ENCODE results near the gene ADSL. TPM values are rescaled to one million over a fixed set of nuclear protein-coding genes. Genes with fewer than 3 reads are reported as not detected.

ADSL gene
- total RNA-seq, 1 donor from 2014 or later: 41.0 TPM

DNA sequence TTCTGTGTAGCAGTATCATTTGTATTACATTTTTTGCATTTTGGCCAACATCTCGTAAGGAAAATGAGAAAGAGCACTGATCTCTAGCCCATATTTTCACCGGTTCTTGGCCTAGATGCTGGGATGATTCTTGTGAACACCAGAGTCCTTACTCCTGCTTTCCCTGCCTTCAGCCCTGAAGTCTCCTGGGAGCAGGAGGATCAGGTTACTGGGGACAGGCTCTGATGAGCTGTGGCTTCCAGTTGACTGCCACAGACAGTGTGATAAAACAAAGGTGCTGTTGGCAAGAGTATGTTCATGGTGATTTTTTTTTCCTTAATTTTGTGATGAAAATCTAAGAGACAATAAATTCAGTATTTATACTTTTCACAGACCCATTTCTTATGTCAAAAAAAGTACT, 34.2 kb upstream of the ADSL start:
- intact Hi-C loops (cut with DNase I): no loop called here
- H3K27ac ChIP-seq: peak overlapping the region; percentile 30
- H3K4me1 ChIP-seq: peaks cover 7% of the 10 kb centered on the region
- no peak overlapping the region for H3K4me3 ChIP-seq
- no peaks in the 10 kb centered on the region for H3K27me3 ChIP-seq
- peaks cover 0 to 58% of the 10 kb centered on the region in 2 donors for H3K36me3 ChIP-seq
- DNase-seq (ENCODE audit: extremely low spot score in 2 of 2): no peak
- TF ChIP-seq POLR2A (IDR thresholded peaks at IDR 0.05) (no peak), POLR2AphosphoS5 (IDR thresholded peaks at IDR 0.05; ENCODE audit: insufficient read depth in 1 of 2, low read depth in 1 of 2) (no peak)
- TF ChIP-seq, protein P1, sequence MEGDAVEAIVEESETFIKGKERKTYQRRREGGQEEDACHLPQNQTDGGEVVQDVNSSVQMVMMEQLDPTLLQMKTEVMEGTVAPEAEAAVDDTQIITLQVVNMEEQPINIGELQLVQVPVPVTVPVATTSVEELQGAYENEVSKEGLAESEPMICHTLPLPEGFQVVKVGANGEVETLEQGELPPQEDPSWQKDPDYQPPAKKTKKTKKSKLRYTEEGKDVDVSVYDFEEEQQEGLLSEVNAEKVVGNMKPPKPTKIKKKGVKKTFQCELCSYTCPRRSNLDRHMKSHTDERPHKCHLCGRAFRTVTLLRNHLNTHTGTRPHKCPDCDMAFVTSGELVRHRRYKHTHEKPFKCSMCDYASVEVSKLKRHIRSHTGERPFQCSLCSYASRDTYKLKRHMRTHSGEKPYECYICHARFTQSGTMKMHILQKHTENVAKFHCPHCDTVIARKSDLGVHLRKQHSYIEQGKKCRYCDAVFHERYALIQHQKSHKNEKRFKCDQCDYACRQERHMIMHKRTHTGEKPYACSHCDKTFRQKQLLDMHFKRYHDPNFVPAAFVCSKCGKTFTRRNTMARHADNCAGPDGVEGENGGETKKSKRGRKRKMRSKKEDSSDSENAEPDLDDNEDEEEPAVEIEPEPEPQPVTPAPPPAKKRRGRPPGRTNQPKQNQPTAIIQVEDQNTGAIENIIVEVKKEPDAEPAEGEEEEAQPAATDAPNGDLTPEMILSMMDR (IDR thresholded peaks at IDR 0.05): no peak
- H3K9me3 ChIP-seq: no peaks in the 10 kb centered on the region

DNA sequence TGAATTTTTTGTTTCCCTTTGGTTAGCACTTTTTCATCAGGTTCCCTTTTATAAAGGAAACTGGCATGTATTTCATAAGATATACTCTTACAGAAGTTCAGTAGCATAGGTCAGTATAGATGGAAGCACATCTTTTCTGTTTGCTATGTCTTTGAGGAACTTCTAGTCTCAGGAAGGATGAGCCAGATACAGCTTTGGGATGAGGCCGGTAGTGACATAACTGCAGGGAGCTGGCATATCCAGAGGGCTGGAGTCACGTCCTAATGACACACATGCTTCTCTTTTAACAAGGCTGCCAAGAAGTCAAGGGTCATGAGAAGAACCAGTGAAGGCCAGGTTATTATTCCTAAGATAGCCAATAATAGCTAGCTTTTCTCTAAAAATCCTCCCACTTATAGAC, 33.3 kb upstream of the ADSL start:
- TF ChIP-seq, protein P1 (IDR thresholded peaks at IDR 0.05): no peak
- no peak for TF ChIP-seq POLR2A (IDR thresholded peaks at IDR 0.05)
- no peaks in the 10 kb centered on the region for H3K27me3 ChIP-seq
- H3K4me3 ChIP-seq: no peak overlapping the region
- no peak for DNase-seq (ENCODE audit: extremely low spot score in 2 of 2)
- H3K36me3 ChIP-seq: peaks cover 3 to 68% of the 10 kb centered on the region in 2 donors
- H3K9me3 ChIP-seq: no peaks in the 10 kb centered on the region
- H3K27ac ChIP-seq: no peak overlapping the region
- intact Hi-C loops (cut with DNase I): no loop called here
- peaks cover 7% of the 10 kb centered on the region for H3K4me1 ChIP-seq

GRCh38 chr22:40314041-40314440, 32.3 kb upstream of the ADSL start:
- Histone ChIP-seq H3K9me3 (no peaks in the 10 kb centered on the region), H3K36me3 (peaks cover 3 to 72% of the 10 kb centered on the region in 2 donors), H3K27me3 (no peaks in the 10 kb centered on the region), H3K4me1 (peaks cover 7% of the 10 kb centered on the region), H3K27ac (no peak overlapping the region), H3K4me3 (no peak overlapping the region)
- TF ChIP-seq POLR2A (IDR thresholded peaks at IDR 0.05): no peak
- no peak for TF ChIP-seq POLR2AphosphoS5 (IDR thresholded peaks at IDR 0.05; ENCODE audit: insufficient read depth in 1 of 2, low read depth in 1 of 2)
- TF ChIP-seq, protein P1 (IDR thresholded peaks at IDR 0.05): no peak
- intact Hi-C loops (cut with DNase I): no loop called here
- DNase-seq (ENCODE audit: extremely low spot score in 2 of 2): no peak

DNA sequence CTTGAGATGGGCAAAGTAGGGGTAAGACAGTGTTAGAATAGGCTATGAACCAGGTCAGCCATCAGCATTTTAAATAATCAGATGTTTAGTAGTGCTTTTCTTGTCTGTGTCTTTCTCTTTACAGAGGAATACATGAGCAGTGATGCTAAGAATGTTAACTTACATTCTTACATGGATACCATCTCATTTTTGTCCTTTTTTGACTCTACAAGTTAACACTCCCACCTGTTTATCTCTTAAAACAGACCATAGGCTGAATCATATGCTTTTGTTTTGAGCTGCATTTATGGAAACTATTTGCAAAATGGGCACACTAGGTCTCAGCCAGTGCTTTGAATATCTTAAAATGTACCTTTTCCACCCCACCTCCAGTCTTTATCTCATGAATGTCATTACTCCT, 25.6 kb upstream of the ADSL start:
- Histone ChIP-seq H3K4me1 (no peaks in the 10 kb centered on the region), H3K27ac (no peak overlapping the region), H3K27me3 (no peaks in the 10 kb centered on the region), H3K36me3 (peaks cover 3 to 66% of the 10 kb centered on the region in 2 donors), H3K4me3 (no peak overlapping the region), H3K9me3 (no peaks in the 10 kb centered on the region)
- TF ChIP-seq POLR2AphosphoS5 (IDR thresholded peaks at IDR 0.05; ENCODE audit: insufficient read depth in 1 of 2, low read depth in 1 of 2) (no peak), POLR2A (IDR thresholded peaks at IDR 0.05) (no peak)
- TF ChIP-seq, protein P1 (IDR thresholded peaks at IDR 0.05): no peak
- no peak for DNase-seq (ENCODE audit: extremely low spot score in 2 of 2)
- intact Hi-C loops (cut with DNase I): no loop called here

DNA sequence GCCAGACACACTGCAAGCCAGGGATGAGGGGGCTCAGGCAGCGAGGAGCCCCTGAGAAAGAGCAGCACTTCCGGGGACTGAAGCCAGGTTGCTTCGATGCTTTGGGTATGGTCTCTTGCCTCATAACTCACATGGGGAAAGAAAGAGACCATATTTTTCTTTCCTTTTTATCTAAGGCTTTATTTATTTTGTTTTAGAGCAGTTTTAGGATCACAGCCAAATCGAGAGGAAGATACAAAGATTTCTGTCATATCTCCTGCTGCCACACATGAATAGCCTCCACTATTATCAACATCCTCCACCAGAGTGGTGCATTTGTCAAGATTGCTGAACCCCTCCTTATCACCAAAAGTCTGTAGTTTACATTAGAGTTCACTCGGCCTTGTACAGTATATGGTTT, 24.3 kb upstream of the ADSL start:
- TF ChIP-seq POLR2AphosphoS5 (IDR thresholded peaks at IDR 0.05; ENCODE audit: insufficient read depth in 1 of 2, low read depth in 1 of 2) (no peak), POLR2A (IDR thresholded peaks at IDR 0.05) (no peak)
- TF ChIP-seq, protein P1 (IDR thresholded peaks at IDR 0.05): no peak

More for the DNA sequence above, 24.3 kb upstream of the ADSL start:
- intact Hi-C loops (cut with DNase I): no loop called here
- Histone ChIP-seq H3K4me1 (peaks cover 3% of the 10 kb centered on the region), H3K9me3 (no peaks in the 10 kb centered on the region), H3K27ac (no peak overlapping the region), H3K36me3 (peaks cover 3 to 54% of the 10 kb centered on the region in 2 donors), H3K4me3 (no peak overlapping the region), H3K27me3 (no peaks in the 10 kb centered on the region)
- no peak for DNase-seq (ENCODE audit: extremely low spot score in 2 of 2)
